SK-N-SH treated with all-trans-retinoic acid at 6 μM for 48 hours (cell line): ENCODE results near the gene HOXD1.

Experiments
- BACH2 ChIP-seq: fragments of 250-450 bp; sonication (Bioruptor Pico); IDR thresholded peaks from 2 replicates; pipeline ENCODE4 v1.9.0; 2021; ENCODE audit warnings: mild to moderate bottlenecking, borderline replicate concordance
- RARB ChIP-seq: fragments of 250-450 bp; sonication (Bioruptor Pico); IDR thresholded peaks from 2 replicates; pipeline ENCODE4 v1.8.0; 2021; ENCODE audit warnings: mild to moderate bottlenecking, moderate library complexity
- SNAI2 ChIP-seq: fragments of 250-450 bp; sonication (Bioruptor Pico); IDR thresholded peaks from 2 replicates; pipeline ENCODE4 v1.5.0; 2020; ENCODE audit warnings: mild to moderate bottlenecking, moderate library complexity
- TCF4 ChIP-seq: fragments of 250-450 bp; sonication (Bioruptor Pico); IDR thresholded peaks from 2 replicates; pipeline ENCODE4 v1.8.0; 2021; ENCODE audit warnings: mild to moderate bottlenecking, moderate library complexity, borderline replicate concordance
- ZFP3 ChIP-seq: fragments of 250-450 bp; sonication (Bioruptor Pico); IDR thresholded peaks from 2 replicates; pipeline ENCODE4 v1.5.0; 2020; ENCODE audit warnings: mild to moderate bottlenecking, moderate library complexity
- ZFP30 ChIP-seq: fragments of 450-650 bp; formaldehyde crosslinking; IDR thresholded peaks from 2 replicates; pipeline ENCODE4 v1.5.0; 2022; ENCODE audit warnings: mild to moderate bottlenecking, moderate library complexity
- ZNF565 ChIP-seq: fragments of 450-650 bp; formaldehyde crosslinking; conservative IDR thresholded peaks from 2 replicates; pipeline ENCODE4 v1.5.0; 2020; ENCODE audit warnings: low read depth, mild to moderate bottlenecking, moderate library complexity
- ZNF8 ChIP-seq: fragments of 450-650 bp; formaldehyde crosslinking; IDR thresholded peaks from 2 replicates; pipeline ENCODE4 v1.5.0; 2020; ENCODE audit warnings: mild to moderate bottlenecking, moderate library complexity
- TF ChIP-seq, protein P1 (sequence below): fragments of 250-450 bp; sonication (Bioruptor Pico); IDR thresholded peaks from 2 replicates; pipeline ENCODE4 v1.5.1; 2020; ENCODE audit warnings: low read depth, mild to moderate bottlenecking, moderate library complexity
- TF ChIP-seq, protein P2 (sequence below): fragments of 250-450 bp; sonication (Bioruptor Pico); IDR thresholded peaks from 2 replicates; pipeline ENCODE4 v1.8.0; 2021; ENCODE audit warnings: low read depth, mild to moderate bottlenecking, moderate library complexity, borderline replicate concordance
- TF ChIP-seq, protein P3 (sequence below): fragments of 250-450 bp; sonication (Bioruptor Pico); IDR thresholded peaks from 2 replicates; pipeline ENCODE4 v1.8.0; 2020; ENCODE audit warnings: mild to moderate bottlenecking, moderate library complexity, borderline replicate concordance

DNA sequence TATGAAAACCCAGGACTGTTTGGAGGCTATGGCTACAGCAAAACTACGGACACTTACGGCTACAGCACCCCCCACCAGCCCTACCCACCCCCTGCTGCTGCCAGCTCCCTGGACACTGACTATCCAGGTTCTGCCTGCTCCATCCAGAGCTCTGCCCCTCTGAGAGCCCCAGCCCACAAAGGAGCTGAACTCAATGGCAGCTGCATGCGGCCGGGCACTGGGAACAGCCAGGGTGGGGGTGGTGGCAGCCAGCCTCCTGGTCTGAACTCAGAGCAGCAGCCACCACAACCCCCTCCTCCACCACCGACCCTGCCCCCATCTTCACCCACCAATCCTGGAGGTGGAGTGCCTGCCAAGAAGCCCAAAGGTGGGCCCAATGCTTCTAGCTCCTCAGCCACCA is 19.3 kb upstream of the HOXD1 start:
- TF ChIP-seq ZFP30 (CRISPR knock-in tag): no peak
- TF ChIP-seq, protein P1, sequence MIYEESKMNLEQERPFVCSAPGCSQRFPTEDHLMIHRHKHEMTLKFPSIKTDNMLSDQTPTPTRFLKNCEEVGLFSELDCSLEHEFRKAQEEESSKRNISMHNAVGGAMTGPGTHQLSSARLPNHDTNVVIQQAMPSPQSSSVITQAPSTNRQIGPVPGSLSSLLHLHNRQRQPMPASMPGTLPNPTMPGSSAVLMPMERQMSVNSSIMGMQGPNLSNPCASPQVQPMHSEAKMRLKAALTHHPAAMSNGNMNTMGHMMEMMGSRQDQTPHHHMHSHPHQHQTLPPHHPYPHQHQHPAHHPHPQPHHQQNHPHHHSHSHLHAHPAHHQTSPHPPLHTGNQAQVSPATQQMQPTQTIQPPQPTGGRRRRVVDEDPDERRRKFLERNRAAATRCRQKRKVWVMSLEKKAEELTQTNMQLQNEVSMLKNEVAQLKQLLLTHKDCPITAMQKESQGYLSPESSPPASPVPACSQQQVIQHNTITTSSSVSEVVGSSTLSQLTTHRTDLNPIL (CRISPR knock-in tag): no peak
- TF ChIP-seq TCF4 (CRISPR knock-in tag): no peak
- TF ChIP-seq, protein P2, sequence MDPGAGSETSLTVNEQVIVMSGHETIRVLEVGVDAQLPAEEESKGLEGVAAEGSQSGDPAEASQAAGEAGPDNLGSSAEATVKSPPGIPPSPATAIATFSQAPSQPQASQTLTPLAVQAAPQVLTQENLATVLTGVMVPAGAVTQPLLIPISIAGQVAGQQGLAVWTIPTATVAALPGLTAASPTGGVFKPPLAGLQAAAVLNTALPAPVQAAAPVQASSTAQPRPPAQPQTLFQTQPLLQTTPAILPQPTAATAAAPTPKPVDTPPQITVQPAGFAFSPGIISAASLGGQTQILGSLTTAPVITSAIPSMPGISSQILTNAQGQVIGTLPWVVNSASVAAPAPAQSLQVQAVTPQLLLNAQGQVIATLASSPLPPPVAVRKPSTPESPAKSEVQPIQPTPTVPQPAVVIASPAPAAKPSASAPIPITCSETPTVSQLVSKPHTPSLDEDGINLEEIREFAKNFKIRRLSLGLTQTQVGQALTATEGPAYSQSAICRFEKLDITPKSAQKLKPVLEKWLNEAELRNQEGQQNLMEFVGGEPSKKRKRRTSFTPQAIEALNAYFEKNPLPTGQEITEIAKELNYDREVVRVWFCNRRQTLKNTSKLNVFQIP: no peak
- TF ChIP-seq, protein P3, sequence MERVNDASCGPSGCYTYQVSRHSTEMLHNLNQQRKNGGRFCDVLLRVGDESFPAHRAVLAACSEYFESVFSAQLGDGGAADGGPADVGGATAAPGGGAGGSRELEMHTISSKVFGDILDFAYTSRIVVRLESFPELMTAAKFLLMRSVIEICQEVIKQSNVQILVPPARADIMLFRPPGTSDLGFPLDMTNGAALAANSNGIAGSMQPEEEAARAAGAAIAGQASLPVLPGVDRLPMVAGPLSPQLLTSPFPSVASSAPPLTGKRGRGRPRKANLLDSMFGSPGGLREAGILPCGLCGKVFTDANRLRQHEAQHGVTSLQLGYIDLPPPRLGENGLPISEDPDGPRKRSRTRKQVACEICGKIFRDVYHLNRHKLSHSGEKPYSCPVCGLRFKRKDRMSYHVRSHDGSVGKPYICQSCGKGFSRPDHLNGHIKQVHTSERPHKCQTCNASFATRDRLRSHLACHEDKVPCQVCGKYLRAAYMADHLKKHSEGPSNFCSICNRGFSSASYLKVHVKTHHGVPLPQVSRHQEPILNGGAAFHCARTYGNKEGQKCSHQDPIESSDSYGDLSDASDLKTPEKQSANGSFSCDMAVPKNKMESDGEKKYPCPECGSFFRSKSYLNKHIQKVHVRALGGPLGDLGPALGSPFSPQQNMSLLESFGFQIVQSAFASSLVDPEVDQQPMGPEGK (CRISPR knock-in tag): no peak
- no peak for TF ChIP-seq BACH2 (CRISPR knock-in tag)
- no peak for TF ChIP-seq ZNF565
- TF ChIP-seq SNAI2 (CRISPR knock-in tag): no peak
- TF ChIP-seq RARB: no peak
- TF ChIP-seq ZFP3 (CRISPR knock-in tag): no peak
- no peak for TF ChIP-seq ZNF8 (CRISPR knock-in tag)
